H1 (cell line): ENCODE data around the gene DGKI.
"Not testable (repeated sequence)": the region's sequence is repeated elsewhere in the genome, so short reads cannot be mapped to it uniquely, and the experiment has no call there.

ENCODE experiments used
- ASH2L ChIP-seq: fragments of 200-600, 300-600 bp; sonication (generic); IDR thresholded peaks from one replicate; pipeline ENCODE4 v1.7.1; 2017; ENCODE audit warnings: low read length
- CHD2 ChIP-seq: IDR thresholded peaks from 2 replicates; pipeline ENCODE4 v1.6.1; 2012; ENCODE audit warnings: low read length, improper control_type of control experiment
- EZH2 ChIP-seq: fragments of 200-600 bp; sonication (generic); IDR thresholded peaks from 2 replicates; pipeline ENCODE4 v1.7.1; 2012; ENCODE audit warnings: low read depth, mild to moderate bottlenecking, moderate library complexity, low read length, inconsistent platforms; ENCODE audit not compliant: severe bottlenecking
- NRF1 ChIP-seq: IDR thresholded peaks from 2 replicates; pipeline ENCODE4 v1.6.1; 2011; ENCODE audit warnings: mild to moderate bottlenecking, low read depth, low read length, improper control_type of control experiment
- RAD21 ChIP-seq, 2 experiments: IDR thresholded peaks in 1 of 2; conservative IDR thresholded peaks in 1 of 2; 2 replicates each; pipeline ENCODE4 v1.6.1; 2011; ENCODE audit warnings: low read depth in 2 of 2, low read length in 2 of 2, improper control_type of control experiment in 1 of 2, inconsistent platforms in 1 of 2, mild to moderate bottlenecking in 1 of 2, moderate library complexity in 1 of 2
- SAP30 ChIP-seq: fragments of 300-600 bp; sonication (generic); IDR thresholded peaks from 2 replicates; pipeline ENCODE4 v1.7.1; 2012; ENCODE audit warnings: low read length, moderate library complexity, mild to moderate bottlenecking, inconsistent platforms; ENCODE audit not compliant: insufficient read depth, insufficient replicate concordance
- YY1 ChIP-seq: IDR thresholded peaks from 2 replicates; pipeline ENCODE4 v1.6.1; 2011; ENCODE audit warnings: low read depth, mild to moderate bottlenecking, low read length
- TF ChIP-seq, protein P1 (sequence below), 3 experiments: IDR thresholded peaks; 1 replicate in 2 of 3; 2 replicates in 1 of 3; pipeline versions ENCODE4 v1.5.1 to v1.6.1; 2011; ENCODE audit warnings: low read length in 3 of 3, mild to moderate bottlenecking in 3 of 3, inconsistent platforms in 2 of 3, low read depth in 1 of 3, moderate library complexity in 1 of 3; ENCODE audit not compliant: insufficient read depth in 1 of 3; ENCODE audit errors: control extremely low read depth in 1 of 3

GRCh38 chr7:137831555-137831954, 15.2 kb downstream of the DGKI start:
- TF ChIP-seq CHD2; EZH2; ASH2L; NRF1; YY1; RAD21 (IDR thresholded peaks at IDR 0.05 in 1 of 2, conservative IDR thresholded peaks at IDR 0.05 in 1 of 2; ENCODE audit: low read depth in 2 of 2, low read length in 2 of 2); SAP30: not testable (repeated sequence)
- TF ChIP-seq, protein P1, sequence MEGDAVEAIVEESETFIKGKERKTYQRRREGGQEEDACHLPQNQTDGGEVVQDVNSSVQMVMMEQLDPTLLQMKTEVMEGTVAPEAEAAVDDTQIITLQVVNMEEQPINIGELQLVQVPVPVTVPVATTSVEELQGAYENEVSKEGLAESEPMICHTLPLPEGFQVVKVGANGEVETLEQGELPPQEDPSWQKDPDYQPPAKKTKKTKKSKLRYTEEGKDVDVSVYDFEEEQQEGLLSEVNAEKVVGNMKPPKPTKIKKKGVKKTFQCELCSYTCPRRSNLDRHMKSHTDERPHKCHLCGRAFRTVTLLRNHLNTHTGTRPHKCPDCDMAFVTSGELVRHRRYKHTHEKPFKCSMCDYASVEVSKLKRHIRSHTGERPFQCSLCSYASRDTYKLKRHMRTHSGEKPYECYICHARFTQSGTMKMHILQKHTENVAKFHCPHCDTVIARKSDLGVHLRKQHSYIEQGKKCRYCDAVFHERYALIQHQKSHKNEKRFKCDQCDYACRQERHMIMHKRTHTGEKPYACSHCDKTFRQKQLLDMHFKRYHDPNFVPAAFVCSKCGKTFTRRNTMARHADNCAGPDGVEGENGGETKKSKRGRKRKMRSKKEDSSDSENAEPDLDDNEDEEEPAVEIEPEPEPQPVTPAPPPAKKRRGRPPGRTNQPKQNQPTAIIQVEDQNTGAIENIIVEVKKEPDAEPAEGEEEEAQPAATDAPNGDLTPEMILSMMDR (IDR thresholded peaks at IDR 0.05; ENCODE audit: control extremely low read depth in 1 of 3, insufficient read depth in 1 of 3, low read depth in 1 of 3, low read length in 3 of 3): not testable (repeated sequence)
